GM20431 (cell line): ENCODE results near the gene BRCA1.
"Not testable (repeated sequence)": the region's sequence is repeated elsewhere in the genome, so short reads cannot be mapped to it uniquely, and the experiment has no call there.

Experiments
- in situ Hi-C: fragments of 300-500 bp; cut with MseI, MboI; formaldehyde crosslinking; loops from one replicate; pipeline ENCODE4 v1.15.0; 2020; ENCODE audit warnings: low sequenced_read_pairs; ENCODE audit not compliant: unreplicated experiment

The BRCA1 gene

DNA sequence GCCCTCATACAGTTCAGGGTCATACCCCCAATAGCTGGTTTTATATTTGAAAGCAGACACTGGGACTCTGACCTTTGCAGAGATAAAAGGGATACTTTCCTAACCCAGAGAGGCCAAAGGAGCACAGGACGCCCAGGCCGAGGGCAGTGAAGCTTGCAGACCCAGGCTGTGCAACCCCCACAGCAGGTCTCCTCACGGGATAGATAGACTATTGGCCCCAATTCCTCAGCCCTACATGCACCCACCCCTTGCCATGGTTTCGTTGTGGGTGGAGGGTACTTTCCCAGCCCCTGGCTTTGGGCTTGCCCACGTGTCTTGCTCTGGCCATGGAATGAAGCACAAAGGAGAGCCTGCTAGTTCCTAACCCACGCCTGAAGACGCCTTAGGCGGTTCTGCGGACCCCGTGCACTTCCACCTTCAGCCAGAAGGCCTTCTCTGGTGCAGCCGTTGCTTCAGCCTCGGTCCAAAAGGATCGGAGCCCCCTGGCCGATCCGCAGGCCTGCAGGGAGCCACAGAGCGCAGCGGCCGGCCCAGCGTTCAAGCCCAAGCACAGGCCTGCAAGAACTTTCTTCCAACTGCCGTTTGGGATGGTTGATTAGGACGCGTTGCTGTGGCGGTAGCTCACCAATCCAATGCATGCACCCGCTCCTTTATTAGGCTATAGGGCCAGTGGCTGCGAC, 9.8 kb upstream of the BRCA1 start:
- in situ Hi-C loops: no loop called here

- in situ Hi-C loops: not testable (repeated sequence)
These were observed 8.3 kb upstream of the BRCA1 start for GRCh38 chr17:43133439-43133838.

- in situ Hi-C loops: no loop called here
These were observed 7.0 kb upstream of the BRCA1 start for GRCh38 chr17:43132117-43132516.

DNA sequence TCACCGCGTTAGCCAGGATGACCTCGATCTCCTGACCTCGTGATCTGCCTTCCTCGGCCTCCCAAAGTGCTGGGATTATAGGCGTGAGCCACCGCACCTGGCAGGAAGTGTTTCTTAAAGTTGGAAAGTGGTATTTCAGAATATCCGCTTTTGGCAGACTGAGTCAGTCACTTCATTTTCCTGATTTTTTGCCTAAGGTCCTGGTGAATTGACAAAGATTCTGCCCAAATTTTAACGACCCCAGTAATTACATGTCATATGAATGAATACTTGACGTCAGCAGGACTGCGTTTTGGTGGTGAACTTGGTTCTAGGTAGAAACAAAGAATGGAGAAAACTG, 4.5 kb upstream of the BRCA1 start:
- in situ Hi-C loops: no loop called here

DNA sequence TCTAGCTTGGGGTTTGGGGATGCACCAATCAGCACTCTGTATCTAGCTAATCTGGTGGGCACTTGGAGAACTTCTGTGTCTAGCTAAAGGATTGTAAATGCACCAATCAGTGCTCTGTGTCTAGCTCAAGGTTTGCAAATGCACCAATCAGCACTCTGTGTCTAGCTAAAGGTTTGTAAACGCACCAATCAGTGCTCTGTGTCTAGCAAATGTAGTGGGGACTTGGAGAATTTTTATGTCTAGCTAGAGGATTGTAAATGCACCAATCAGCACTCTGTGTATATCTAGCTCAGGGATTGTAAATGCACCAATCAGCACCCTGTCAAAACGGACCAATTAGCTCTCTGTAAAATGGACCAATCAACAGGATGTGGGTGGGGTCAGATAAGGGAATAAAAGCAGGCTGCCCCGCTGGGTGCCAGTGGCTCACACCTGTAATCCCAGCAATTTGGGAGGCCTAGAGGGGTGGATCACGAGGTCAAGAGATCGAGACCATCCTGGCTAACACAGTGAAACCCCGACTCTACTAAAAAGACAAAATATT, 2.2 kb upstream of the BRCA1 start:
- in situ Hi-C loops: not testable (repeated sequence)

DNA sequence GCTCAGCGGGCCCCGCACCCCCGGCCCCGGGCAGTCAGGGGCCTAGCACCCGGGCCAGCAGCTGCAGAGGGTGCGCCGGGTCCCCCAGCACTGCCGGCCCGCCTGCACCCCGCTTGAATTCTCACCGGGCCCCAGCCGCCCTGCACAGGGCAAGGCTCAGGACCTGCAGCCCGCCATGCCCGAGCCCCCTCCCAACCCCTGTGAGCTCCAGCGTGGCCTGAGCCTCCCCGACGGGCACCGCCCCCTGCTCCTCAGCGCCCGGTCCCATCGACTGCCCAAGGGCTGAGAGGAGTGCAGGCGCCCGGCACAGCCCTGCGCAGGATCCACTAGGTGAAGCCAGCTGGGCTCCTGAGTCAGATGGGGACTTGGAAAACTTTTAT, 1.7 kb upstream of the BRCA1 start:
- in situ Hi-C loops: no loop called here

- in situ Hi-C loops: no loop called here
These were observed 1.1 kb upstream of the BRCA1 start for GRCh38 chr17:43125967-43126910.

DNA sequence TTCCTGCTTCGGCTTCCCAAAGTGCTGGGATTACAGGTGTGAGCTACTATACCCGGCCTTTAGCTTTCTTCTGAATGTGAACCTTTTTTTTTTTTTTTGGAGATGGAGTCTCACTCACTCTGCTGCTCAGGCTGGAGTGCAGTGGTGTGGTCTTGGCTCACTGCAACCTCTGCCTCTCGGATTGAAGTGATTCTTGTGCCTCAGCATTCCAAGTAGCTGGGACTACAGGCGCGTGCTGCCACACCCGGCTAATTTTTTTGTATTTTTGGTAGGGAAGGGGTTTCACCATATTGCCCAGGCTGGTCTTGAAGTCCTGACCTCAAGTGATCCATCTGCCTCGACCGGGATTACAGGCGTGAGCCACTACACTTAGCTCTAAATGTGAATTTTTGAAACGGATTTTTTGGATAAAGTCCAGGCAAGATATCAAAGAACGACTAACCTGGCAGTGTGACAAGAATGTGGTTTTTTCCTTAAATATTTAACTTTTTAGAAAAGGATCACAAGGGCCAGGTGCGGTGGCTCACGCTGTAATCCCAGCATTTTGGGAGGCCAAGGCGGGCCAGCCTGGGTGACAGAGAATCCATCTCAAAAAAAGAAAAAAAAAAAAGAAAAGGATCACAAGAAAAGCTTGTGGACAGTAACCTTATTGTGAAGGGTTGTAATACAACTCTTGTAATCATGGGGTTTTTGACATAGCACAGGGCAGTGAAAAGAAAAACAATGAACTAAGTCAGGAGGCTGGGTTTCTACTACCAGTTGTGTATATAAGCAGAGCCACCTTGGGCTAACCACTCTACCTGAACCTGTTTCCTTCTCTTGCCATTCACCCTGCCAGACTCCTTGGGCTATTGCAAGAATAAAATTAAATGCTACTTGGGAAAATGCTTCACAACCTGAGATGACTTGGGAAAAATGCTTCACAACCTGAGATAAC, 6.2 kb downstream of the BRCA1 start:
- in situ Hi-C loops: no loop called here

DNA sequence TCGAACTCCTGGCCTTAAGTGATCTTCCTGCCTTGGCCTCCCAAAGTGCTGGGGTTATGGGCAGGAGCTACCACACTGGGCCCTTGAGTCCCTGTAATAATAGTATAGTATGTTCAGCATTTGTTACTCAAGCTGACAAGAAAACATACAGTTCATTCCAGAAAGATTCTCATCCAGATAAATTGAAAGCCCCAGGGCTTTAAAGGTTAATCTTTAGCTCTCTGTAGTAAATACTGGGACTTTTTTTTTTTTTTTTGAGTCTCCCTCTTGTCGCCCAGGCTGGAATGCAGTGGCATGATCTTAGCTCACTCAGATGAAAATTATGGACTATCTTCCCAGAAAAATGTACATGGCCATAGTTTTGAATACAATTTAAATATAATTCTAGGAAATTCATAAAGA, 11.0 kb downstream of the BRCA1 start:
- in situ Hi-C loops: no loop called here

DNA sequence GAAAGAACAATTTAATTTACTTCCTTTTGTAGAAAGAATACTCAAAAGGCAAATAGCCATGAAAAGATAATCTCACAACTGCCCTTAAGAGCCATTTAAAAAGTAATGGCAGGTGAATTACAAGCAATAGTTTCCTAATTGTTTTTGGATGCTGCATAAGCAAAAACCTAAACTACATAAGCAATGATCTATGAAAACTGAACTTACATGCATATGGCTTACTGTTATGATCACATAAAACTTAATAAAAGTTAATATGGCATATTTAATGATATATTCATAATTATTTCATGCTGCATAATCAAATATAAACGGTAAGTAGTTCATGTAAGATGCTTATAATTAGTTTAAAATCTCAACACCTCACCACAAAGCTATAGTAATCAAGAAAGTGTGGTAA, 18.6 kb downstream of the BRCA1 start:
- in situ Hi-C loops: no loop called here

DNA sequence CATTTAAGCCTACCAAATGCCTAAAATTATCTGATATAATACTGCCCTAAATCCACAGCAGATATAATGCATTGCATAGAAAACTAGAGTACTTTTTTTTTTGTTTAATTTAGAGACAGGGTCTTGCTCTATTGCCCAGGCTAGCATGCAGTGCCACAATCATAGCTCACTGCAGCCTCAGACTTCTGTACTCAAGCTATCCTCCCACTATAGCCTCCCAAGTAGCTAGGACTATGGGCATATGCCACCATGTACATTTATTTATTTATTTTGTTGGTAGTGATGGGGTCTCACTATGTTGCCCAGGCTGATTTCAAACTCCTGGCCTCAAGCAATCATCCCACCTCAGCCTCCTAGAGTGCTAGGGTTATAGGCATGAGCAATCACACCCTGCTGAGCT, 20.0 kb downstream of the BRCA1 start:
- in situ Hi-C loops: no loop called here

- in situ Hi-C loops: no loop called here
These were observed 20.5 kb downstream of the BRCA1 start for GRCh38 chr17:43104665-43105064.

DNA sequence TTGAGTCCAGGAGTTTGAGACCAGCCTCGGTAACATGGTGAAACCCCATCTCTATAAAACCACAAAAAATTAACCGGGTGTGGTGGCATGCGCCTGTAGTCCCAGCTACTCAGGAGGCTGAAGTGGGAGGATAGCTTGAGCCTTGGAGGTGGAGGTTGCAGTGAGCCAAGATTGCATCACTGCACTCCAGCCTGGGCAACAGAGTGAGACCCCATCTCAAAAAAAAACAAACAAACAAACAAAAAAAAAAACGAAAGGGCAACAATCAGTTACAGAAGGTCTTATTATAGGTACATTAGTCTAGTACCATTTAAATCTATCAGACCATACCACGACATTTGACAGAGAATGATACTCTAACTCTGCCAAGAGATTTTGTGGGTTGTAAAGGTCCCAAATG, 29.8 kb downstream of the BRCA1 start:
- in situ Hi-C loops: not testable (repeated sequence)

DNA sequence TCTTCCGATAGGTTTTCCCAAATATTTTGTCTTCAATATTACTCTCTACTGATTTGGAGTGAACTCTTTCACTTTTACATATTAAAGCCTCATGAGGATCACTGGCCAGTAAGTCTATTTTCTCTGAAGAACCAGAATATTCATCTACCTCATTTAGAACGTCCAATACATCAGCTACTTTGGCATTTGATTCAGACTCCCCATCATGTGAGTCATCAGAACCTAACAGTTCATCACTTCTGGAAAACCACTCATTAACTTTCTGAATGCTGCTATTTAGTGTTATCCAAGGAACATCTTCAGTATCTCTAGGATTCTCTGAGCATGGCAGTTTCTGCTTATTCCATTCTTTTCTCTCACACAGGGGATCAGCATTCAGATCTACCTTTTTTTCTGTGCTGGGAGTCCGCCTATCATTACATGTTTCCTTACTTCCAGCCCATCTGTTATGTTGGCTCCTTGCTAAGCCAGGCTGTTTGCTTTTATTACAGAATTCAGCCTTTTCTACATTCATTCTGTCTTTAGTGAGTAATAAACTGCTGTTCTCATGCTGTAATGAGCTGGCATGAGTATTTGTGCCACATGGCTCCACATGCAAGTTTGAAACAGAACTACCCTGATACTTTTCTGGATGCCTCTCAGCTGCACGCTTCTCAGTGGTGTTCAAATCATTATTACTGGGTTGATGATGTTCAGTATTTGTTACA, 30.9 kb downstream of the BRCA1 start:
- in situ Hi-C loops: no loop called here

GRCh38 chr17:43092901-43093300, 32.3 kb downstream of the BRCA1 start:
- in situ Hi-C loops: no loop called here

DNA sequence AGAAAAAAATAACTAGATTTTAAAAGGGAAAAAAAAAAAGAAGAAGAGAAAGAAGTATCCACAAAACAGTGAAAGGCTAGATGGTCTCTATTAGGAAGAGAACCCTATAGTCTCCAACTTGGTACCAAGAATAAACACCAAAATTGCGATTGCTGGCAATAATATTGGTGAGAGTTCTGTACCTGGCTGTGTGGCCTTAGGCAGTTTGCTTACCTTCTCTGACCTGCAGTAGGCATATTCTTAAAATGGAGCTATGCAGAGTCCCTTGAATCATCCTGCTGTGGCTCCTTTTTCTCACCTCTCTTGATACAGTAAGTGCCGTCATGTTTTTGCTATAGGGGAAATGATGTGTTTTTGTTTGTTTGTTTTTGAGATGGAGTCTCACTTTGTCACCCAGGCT, 35.1 kb downstream of the BRCA1 start:
- in situ Hi-C loops: no loop called here

DNA sequence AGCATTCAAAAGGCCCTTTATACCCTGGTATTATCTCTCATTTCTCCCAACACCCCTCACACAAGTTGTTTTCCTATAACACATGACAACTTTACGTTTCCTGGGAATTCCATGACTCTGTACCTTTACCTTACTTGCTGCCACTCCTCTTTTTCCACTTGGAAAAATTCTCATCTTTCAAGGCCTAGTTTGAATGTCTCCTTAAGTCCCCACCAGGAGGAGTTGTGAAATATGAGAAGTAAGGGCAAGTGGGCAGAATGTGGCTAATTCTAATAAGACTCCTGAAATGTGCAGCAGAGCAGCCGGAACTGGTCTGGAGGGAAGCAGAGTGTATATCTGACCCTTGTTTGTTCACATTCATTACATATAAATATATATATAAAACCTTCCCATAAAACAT, 39.7 kb downstream of the BRCA1 start:
- in situ Hi-C loops: no loop called here

GRCh38 chr17:43079641-43080302, 45.4 kb downstream of the BRCA1 start:
- in situ Hi-C loops: no loop called here

DNA sequence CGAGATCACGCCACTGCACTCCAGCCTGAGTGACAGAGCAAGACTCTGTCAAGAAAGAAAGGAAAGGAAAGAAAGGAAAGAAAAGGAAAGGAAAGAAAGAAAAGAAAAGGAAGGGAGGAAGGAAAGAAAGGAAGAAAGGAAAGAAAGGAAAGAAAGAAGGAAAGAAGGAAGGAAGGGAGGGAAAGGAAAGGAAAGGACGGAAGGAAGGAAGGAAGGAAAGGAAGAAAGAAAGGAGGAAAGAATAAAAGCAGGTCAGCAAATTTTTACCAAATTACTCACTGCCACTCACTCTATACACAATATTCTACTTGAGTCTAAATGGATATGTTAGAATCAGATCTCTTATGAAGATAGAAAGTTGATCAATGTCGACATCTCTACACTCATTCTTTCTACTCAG, 50.3 kb downstream of the BRCA1 start:
- in situ Hi-C loops: no loop called here
